Measurements from ENCODE around the gene HDHD3. TPM values are rescaled to one million over a fixed set of nuclear protein-coding genes. Genes with fewer than 3 reads are reported as not detected.

Gene HDHD3
- total RNA-seq, 3 donors from 2014 or later (not counting 1 experiment from before 2014, with no cell fraction given) = 6.1 to 11.8 (median 9.6) TPM

DNA sequence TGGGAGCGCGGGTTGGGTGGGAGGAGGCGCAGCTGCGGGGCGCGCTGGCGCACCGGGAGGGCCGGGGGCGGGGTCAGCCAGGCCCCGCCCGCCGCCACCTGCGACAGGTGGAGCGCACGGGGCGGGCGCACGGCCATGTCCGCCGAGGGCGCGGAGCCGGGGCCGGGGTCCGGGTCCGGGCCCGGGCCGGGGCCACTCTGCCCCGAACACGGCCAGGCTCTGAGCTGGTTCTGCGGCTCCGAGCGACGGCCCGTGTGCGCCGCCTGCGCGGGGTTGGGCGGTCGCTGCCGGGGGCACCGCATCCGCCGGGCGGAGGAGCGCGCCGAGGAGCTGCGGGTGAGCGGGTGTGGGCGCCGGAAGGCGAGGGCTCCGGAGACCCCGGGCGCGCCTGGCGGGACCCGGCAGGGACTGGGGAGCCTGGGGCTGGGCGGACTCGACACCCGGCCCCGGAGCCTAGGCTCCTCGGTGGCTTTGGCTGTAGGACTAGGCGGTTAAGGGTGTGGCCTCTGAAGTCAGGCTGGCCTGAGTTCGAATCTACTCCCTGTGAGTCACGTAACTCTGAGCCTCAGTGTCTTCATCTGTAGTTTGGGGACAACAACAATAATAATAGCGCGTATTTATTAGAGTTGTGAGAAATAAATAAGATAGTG, 27.2 kb downstream of the HDHD3 start, which contains the start of gene BSPRY:
BSPRY (plus strand) TSS at position 97 of the 650 bp plus-strand sequence; CDS start at position 136, 39 bp downstream.
- peak within 1 kb of the TSS; percentile 89 for H3K4me3 Mint-ChIP-seq
- TF ChIP-seq, protein P1, sequence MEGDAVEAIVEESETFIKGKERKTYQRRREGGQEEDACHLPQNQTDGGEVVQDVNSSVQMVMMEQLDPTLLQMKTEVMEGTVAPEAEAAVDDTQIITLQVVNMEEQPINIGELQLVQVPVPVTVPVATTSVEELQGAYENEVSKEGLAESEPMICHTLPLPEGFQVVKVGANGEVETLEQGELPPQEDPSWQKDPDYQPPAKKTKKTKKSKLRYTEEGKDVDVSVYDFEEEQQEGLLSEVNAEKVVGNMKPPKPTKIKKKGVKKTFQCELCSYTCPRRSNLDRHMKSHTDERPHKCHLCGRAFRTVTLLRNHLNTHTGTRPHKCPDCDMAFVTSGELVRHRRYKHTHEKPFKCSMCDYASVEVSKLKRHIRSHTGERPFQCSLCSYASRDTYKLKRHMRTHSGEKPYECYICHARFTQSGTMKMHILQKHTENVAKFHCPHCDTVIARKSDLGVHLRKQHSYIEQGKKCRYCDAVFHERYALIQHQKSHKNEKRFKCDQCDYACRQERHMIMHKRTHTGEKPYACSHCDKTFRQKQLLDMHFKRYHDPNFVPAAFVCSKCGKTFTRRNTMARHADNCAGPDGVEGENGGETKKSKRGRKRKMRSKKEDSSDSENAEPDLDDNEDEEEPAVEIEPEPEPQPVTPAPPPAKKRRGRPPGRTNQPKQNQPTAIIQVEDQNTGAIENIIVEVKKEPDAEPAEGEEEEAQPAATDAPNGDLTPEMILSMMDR (IDR thresholded peaks at IDR 0.05) = no peak
- H3K27ac Mint-ChIP-seq = peak within 1 kb of the TSS; percentile 82 to 88
- peaks cover 28 to 29% of the 10 kb centered on the region in 2 donors for H3K4me1 Mint-ChIP-seq
- Histone ChIP-seq H3K27me3 (ENCODE audit: control insufficient read depth, insufficient read depth, low read length) (peaks cover 3% of the 10 kb centered on the region), H3K4me1 (ENCODE audit: control insufficient read depth, insufficient read depth, low read length) (peaks cover 32% of the 10 kb centered on the region), H3K36me3 (ENCODE audit: control insufficient read depth, insufficient read depth, low read length) (no peaks in the 10 kb centered on the region), H3K27ac (ENCODE audit: low read length) (no peak within 1 kb of the TSS), H3K4me3 (ENCODE audit: low read length) (peak within 1 kb of the TSS; percentile 39), H3K9me3 (ENCODE audit: control insufficient read depth, insufficient read depth, low read length) (no peaks in the 10 kb centered on the region)
- no peaks in the 10 kb centered on the region for H3K9me3 Mint-ChIP-seq
- intact Hi-C loops (cut with micrococcal nuclease) = loop anchor here (10.0 kb wide), 1 partner anchor 55 kb away; no protein-coding TSS in a partner anchor
- H3K36me3 Mint-ChIP-seq = no peaks in the 10 kb centered on the region
- H3K27me3 Mint-ChIP-seq (ENCODE audit: low read depth in 2 of 2) = no peaks in the 10 kb centered on the region
- DNase-seq (peak; percentile 48 to 58), ATAC-seq (peak; percentile 56 to 68 (median 67))
- under 1% methylated on average over 71 of the region's 71 CpGs for WGBS (ENCODE audit: insufficient coverage)

- Histone ChIP-seq H3K4me3 (ENCODE audit: low read length) (no peak overlapping the region), H3K27ac (ENCODE audit: low read length) (no peak overlapping the region), H3K4me1 (ENCODE audit: control insufficient read depth, insufficient read depth, low read length) (peaks cover 32% of the 10 kb centered on the region), H3K9me3 (ENCODE audit: control insufficient read depth, insufficient read depth, low read length) (no peaks in the 10 kb centered on the region), H3K36me3 (ENCODE audit: control insufficient read depth, insufficient read depth, low read length) (no peaks in the 10 kb centered on the region), H3K27me3 (ENCODE audit: control insufficient read depth, insufficient read depth, low read length) (peaks cover 3% of the 10 kb centered on the region)
- Mint-ChIP-seq H3K27ac (peak overlapping the region in 1 of 2 donors; percentile 82), H3K9me3 (no peaks in the 10 kb centered on the region), H3K4me3 (peak overlapping the region; percentile 82), H3K27me3 (ENCODE audit: low read depth in 2 of 2) (no peaks in the 10 kb centered on the region), H3K36me3 (no peaks in the 10 kb centered on the region), H3K4me1 (peaks cover 28 to 29% of the 10 kb centered on the region in 2 donors)
- intact Hi-C loops (cut with micrococcal nuclease) = loop anchor here (10.0 kb wide), 1 partner anchor 54 kb away; no protein-coding TSS in a partner anchor
- no peak for ATAC-seq
- DNase-seq = no peak
- 35% methylated on average over 13 of the region's 13 CpGs for WGBS (ENCODE audit: insufficient coverage)
- TF ChIP-seq, protein P1 (IDR thresholded peaks at IDR 0.05) = no peak
Observed at GRCh38 chr9:113349066-113349444, 27.7 kb downstream of the HDHD3 start.

- ATAC-seq (no peak), DNase-seq (no peak)
- H3K9me3 Mint-ChIP-seq = no peaks in the 10 kb centered on the region
- Histone ChIP-seq H3K36me3 (ENCODE audit: control insufficient read depth, insufficient read depth, low read length) (no peaks in the 10 kb centered on the region), H3K4me1 (ENCODE audit: control insufficient read depth, insufficient read depth, low read length) (peaks cover 32% of the 10 kb centered on the region), H3K27me3 (ENCODE audit: control insufficient read depth, insufficient read depth, low read length) (peaks cover 3% of the 10 kb centered on the region), H3K27ac (ENCODE audit: low read length) (no peak overlapping the region), H3K9me3 (ENCODE audit: control insufficient read depth, insufficient read depth, low read length) (no peaks in the 10 kb centered on the region), H3K4me3 (ENCODE audit: low read length) (no peak overlapping the region)
- no peaks in the 10 kb centered on the region for H3K36me3 Mint-ChIP-seq
- peak overlapping the region; percentile 66 for H3K4me3 Mint-ChIP-seq
- H3K4me1 Mint-ChIP-seq = peaks cover 28 to 29% of the 10 kb centered on the region in 2 donors
- H3K27me3 Mint-ChIP-seq (ENCODE audit: low read depth in 2 of 2) = no peaks in the 10 kb centered on the region
- TF ChIP-seq, protein P1 (IDR thresholded peaks at IDR 0.05) = no peak
- 100% methylated on average over 2 of the region's 3 CpGs for WGBS (ENCODE audit: insufficient coverage)
- H3K27ac Mint-ChIP-seq = peak overlapping the region; percentile 78 to 88
- intact Hi-C loops (cut with micrococcal nuclease) = loop anchor here (10.0 kb wide), 1 partner anchor 54 kb away; no protein-coding TSS in a partner anchor
Observed at GRCh38 chr9:113348437-113348836, 28.3 kb downstream of the HDHD3 start.

Data from natural killer cell (primary cell).